ENCODE results near the gene ARFIP1.

- no peak for TF ChIP-seq NANOG (IDR thresholded peaks at IDR 0.05; ENCODE audit: insufficient read depth, low read depth, low read length, poor library complexity, severe bottlenecking)
- no peak for TF ChIP-seq ATF2 (IDR thresholded peaks at IDR 0.05; ENCODE audit: low read length)
Observed at GRCh38 chr4:152734015-152734698, 45.6 kb upstream of the ARFIP1 start.
